ENCODE data around the gene PCSK5.

Gene PCSK5

GRCh38 chr9:76092572-76092971 lies 202.1 kb downstream of the PCSK5 start:
- no peak for DNase-seq

- DNase-seq: no peak
These were observed 205.1 kb downstream of the PCSK5 start for GRCh38 chr9:76095585-76095984.

- no peak for DNase-seq
These were observed 209.0 kb downstream of the PCSK5 start for GRCh38 chr9:76099516-76099915.

- DNase-seq: no peak
These were observed 210.6 kb downstream of the PCSK5 start for GRCh38 chr9:76101075-76101474.

- DNase-seq: no peak
These were observed 211.0 kb downstream of the PCSK5 start for GRCh38 chr9:76101491-76101890.

GRCh38 chr9:76101947-76102346 lies 211.5 kb downstream of the PCSK5 start:
- no peak for DNase-seq

GRCh38 chr9:76103531-76104315 lies 213.2 kb downstream of the PCSK5 start:
- no peak for DNase-seq

- DNase-seq: no peak
These were observed 217.0 kb downstream of the PCSK5 start for GRCh38 chr9:76107482-76107881.

GRCh38 chr9:76109953-76110352 lies 219.5 kb downstream of the PCSK5 start:
- no peak for DNase-seq

GRCh38 chr9:76112151-76112550 lies 221.7 kb downstream of the PCSK5 start:
- DNase-seq: no peak

GRCh38 chr9:76114144-76114543 lies 223.7 kb downstream of the PCSK5 start:
- DNase-seq: no peak

GRCh38 chr9:76115396-76115795 lies 224.9 kb downstream of the PCSK5 start:
- no peak for DNase-seq

- no peak for DNase-seq
These were observed 225.6 kb downstream of the PCSK5 start for GRCh38 chr9:76115982-76116646.

GRCh38 chr9:76116913-76117312 lies 226.4 kb downstream of the PCSK5 start:
- DNase-seq: no peak

GRCh38 chr9:76127637-76128036 lies 237.2 kb downstream of the PCSK5 start:
- DNase-seq: no peak

GRCh38 chr9:76135902-76136301 lies 245.4 kb downstream of the PCSK5 start:
- no peak for DNase-seq

- no peak for DNase-seq
These were observed 246.5 kb downstream of the PCSK5 start for GRCh38 chr9:76136986-76137385.

- DNase-seq: no peak
These were observed 247.5 kb downstream of the PCSK5 start for GRCh38 chr9:76137931-76138330.

- no peak for DNase-seq
These were observed 247.9 kb downstream of the PCSK5 start for GRCh38 chr9:76138360-76138759.

GRCh38 chr9:76143834-76144233 lies 253.4 kb downstream of the PCSK5 start:
- DNase-seq: no peak

GRCh38 chr9:76150013-76150412 lies 259.5 kb downstream of the PCSK5 start:
- DNase-seq: no peak

GRCh38 chr9:76151267-76151666 lies 260.8 kb downstream of the PCSK5 start:
- DNase-seq: no peak

GRCh38 chr9:76153339-76153738 lies 262.9 kb downstream of the PCSK5 start:
- DNase-seq: no peak

GRCh38 chr9:76153902-76154629 lies 263.6 kb downstream of the PCSK5 start:
- DNase-seq: no peak

Measured in activated effector memory CD4-positive, alpha-beta T cell treated with Interleukin-2 at 50 U/mL for 16 hours (primary cell).